Omental fat pad (tissue), 4 donors: ENCODE measurements around the gene YAF2. TPM values are rescaled to one million over a fixed set of nuclear protein-coding genes. Genes with fewer than 3 reads are reported as not detected.

ENCODE experiments used
- ATAC-seq: fragments of 150-250 bp; one replicate; pipeline ENCODE4 v1.9.1; 2016; ENCODE audit warnings: mild to moderate bottlenecking, moderate library complexity; ENCODE audit not compliant: low FRiP score
- DNase-seq: peaks from one replicate; pipeline ENCODE4 v3.0.0-alpha.2; 2019; ENCODE audit warnings: low spot score
- CTCF ChIP-seq, 3 donors: fragments of 450-650 bp; IDR thresholded peaks; one replicate each; pipeline ENCODE4 v1.5.1; 2016 to 2017; ENCODE audit warnings: antibody characterized with exemption in 3 of 3, mild to moderate bottlenecking in 3 of 3, moderate library complexity in 2 of 3
- total RNA-seq, 4 donors: library from RNA; depleted of rRNA; stranded (reverse); fragments of >200 nt; gene quantifications; one replicate each; pipeline ENCODE4 v1.1.0, GENCODE V29; 2016

Gene YAF2
- total RNA-seq, 4 donors from 2014 or later = 23.8 to 64.2 (median 27.8) TPM

- ATAC-seq (no peak), DNase-seq (no peak)
- TF ChIP-seq CTCF (IDR thresholded peaks at IDR 0.05) = no peak
Measured at GRCh38 chr12:42118136-42118879, 119.7 kb downstream of the YAF2 start.

GRCh38 chr12:42109031-42109430 lies 129.0 kb downstream of the YAF2 start:
- no peak for ATAC-seq
- no peak for TF ChIP-seq CTCF (IDR thresholded peaks at IDR 0.05)
- DNase-seq = no peak

Other genes with a start within 250 kb of the YAF2 start
- 10 to 100 TPM; 10.3 to 19.1 (median 13.8) TPM for gene GXYLT1, start 93.4 kb downstream of the YAF2 start, total RNA-seq
- 10 to 100 TPM; 22.3 to 31.0 (median 25.5) TPM for gene ZCRB1, start 87.8 kb upstream of the YAF2 start, total RNA-seq
- gene PPHLN1, start 87.9 kb upstream of the YAF2 start, total RNA-seq = 10 to 100 TPM; 42.7 to 57.1 (median 53.2) TPM